Activated naive CD4-positive, alpha-beta T cell treated with anti-CD3 and anti-CD28 coated beads, Interleukin-2, amount 50 U/mL, for 16 hours (primary cell): ENCODE data around the gene S100P.

Source experiments
- DNase-seq: peaks from one replicate; pipeline ENCODE4 v3.0.0-alpha.2; 2020

S100P gene

GRCh38 chr4:6727081-6727942, 33.6 kb downstream of the S100P start:
- no peak for DNase-seq

GRCh38 chr4:6727943-6728250, 34.2 kb downstream of the S100P start:
- no peak for DNase-seq

GRCh38 chr4:6728320-6729029, 34.8 kb downstream of the S100P start:
- DNase-seq = no peak

- DNase-seq = no peak
These were observed 37.1 kb downstream of the S100P start for GRCh38 chr4:6730603-6731317.

- DNase-seq = no peak
These were observed 37.6 kb downstream of the S100P start for GRCh38 chr4:6731318-6731675.

- DNase-seq = no peak
These were observed 38.1 kb downstream of the S100P start for GRCh38 chr4:6731780-6732179.

GRCh38 chr4:6732441-6733357, 39.0 kb downstream of the S100P start:
- no peak for DNase-seq

- DNase-seq = no peak
These were observed 39.9 kb downstream of the S100P start for GRCh38 chr4:6733358-6734164.

GRCh38 chr4:6734165-6734786, 40.6 kb downstream of the S100P start:
- DNase-seq = no peak

GRCh38 chr4:6739920-6740319, 46.2 kb downstream of the S100P start:
- DNase-seq = no peak

- no peak for DNase-seq
These were observed 46.7 kb downstream of the S100P start for GRCh38 chr4:6740347-6740746.

GRCh38 chr4:6742507-6742906, 48.8 kb downstream of the S100P start:
- DNase-seq = no peak

GRCh38 chr4:6742989-6743388, 49.3 kb downstream of the S100P start:
- no peak for DNase-seq
